Right renal cortex interstitium (tissue), 3 donors: ENCODE data around the gene ALG1. TPM values are rescaled to one million over a fixed set of nuclear protein-coding genes. Genes with fewer than 3 reads are reported as not detected.
"Not testable (repeated sequence)": the region's sequence is repeated elsewhere in the genome, so short reads cannot be mapped to it uniquely, and the experiment has no call there.

Experiments
- DNase-seq, 3 donors: peaks; one replicate each; pipeline ENCODE4 v3.0.0-alpha.2; 2013; ENCODE audit warnings: low read depth in 3 of 3, low spot score in 2 of 3
- polyA plus RNA-seq, 3 donors: library from polyadenylated mRNA; unstranded; fragments of 120-200 nt; gene quantifications; one replicate each; pipeline ENCODE4 v1.2.1, GENCODE V29; 2013; ENCODE audit not compliant: insufficient read length in 3 of 3

The ALG1 gene
- polyA plus RNA-seq, 3 donors, result 23.9 to 25.2 (median 24.9) TPM

DNA sequence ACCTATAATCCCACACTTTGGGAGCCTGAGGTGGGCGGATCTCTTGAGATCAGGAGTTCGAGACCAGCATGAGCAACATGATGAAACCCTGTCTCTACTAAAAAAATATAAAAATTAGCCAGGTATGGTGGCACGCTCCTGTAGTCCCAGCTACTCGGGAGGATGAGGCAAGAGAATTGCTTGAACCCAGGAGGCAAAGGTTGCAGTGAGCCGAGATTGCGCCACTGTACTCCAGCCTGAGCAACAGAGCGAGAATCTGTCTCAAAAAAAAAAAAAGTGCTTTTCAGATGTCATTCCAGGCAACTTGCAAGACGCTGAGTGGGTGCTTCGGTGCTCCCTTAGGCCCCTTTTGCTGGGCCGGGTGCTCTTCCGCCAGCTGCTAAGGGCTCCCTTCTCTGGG, 27.1 kb upstream of the ALG1 start:
- DNase-seq, result not testable (repeated sequence)

GRCh38 chr16:5045499-5046115, 26.0 kb upstream of the ALG1 start:
- no peak for DNase-seq

DNA sequence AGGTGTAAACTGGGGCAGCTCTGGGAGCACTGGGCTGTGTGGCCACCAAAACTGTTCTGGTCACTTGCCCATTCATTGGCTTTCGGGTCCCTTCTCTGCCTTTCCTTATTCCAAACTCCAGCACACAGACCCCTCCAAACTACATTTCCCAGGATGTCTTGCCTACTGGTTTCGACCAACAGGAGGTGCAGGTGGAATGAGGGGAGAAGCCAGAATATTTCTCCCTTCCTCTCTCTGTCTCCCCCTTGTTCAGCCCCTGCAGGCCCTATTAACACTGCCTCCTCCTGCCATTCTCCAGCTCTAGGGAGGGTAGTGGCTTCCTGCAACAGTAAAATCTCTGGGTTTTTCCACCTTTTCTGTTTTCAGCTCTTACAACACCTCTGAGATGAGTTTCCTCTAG, 24.7 kb upstream of the ALG1 start:
- no peak for DNase-seq

- no peak for DNase-seq
Observed at GRCh38 chr16:5054876-5055865, 16.5 kb upstream of the ALG1 start.

- DNase-seq, result no peak
Observed at GRCh38 chr16:5056352-5056751, 15.3 kb upstream of the ALG1 start.

- DNase-seq, result no peak
Observed at GRCh38 chr16:5058476-5058875, 13.2 kb upstream of the ALG1 start.

DNA sequence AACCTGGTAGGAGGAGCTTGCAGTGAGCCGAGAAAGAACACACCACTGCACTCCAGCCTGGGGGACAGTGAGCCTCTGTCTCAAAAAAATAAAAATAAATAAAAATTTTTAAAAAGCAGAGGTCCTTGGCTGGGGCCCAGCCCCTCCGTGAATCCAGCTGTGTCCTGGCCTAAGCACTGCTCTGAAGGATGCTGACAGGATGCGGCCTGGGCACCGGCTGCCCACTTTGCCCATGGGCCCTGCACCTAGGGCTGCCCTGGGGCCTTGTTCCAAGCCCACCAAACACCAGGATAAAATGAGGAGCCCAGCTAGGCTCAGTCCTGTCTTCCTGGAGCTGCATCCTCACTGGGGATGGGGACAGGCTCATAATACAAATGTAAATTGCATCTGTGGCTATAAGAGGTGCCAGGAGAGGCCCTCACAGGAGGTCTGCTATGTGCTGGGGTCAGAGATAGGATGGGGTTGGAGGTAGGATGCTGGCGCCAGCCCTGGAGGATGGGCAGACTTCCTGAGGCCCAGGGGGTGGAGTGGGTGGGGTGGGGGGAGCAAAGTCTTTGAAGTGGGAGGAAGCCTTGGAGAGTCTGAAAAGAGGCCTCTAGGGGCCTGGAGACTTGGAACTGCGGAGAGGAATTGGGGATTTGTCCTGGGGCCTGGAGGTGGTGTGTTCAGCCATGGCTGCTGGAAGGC, 12.1 kb upstream of the ALG1 start:
- DNase-seq, result no peak

GRCh38 chr16:5060073-5060641, 11.5 kb upstream of the ALG1 start:
- DNase-seq, result no peak

GRCh38 chr16:5062051-5062450, 9.6 kb upstream of the ALG1 start:
- no peak for DNase-seq

GRCh38 chr16:5062790-5063765, 8.6 kb upstream of the ALG1 start:
- DNase-seq, result no peak

DNA sequence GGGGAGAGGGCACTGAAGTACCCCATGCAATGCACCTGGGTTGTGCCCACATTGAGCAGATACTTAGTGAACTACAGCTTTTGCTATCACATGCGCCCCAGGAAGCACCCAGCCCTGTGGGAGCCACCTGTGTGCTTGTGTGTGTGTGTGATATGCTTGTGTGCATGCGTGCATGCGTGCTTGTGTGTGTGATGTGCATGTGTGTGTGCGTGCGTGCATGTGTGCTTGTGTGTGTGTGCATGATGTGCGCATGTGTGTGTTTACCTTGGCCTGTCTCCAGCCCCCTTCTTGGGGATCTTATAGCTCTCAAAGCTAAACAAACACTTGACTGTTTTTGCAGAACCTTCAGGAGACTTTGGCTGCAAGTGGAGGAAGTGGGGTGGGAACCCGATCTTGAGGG, 6.7 kb upstream of the ALG1 start:
- DNase-seq, result no peak

DNA sequence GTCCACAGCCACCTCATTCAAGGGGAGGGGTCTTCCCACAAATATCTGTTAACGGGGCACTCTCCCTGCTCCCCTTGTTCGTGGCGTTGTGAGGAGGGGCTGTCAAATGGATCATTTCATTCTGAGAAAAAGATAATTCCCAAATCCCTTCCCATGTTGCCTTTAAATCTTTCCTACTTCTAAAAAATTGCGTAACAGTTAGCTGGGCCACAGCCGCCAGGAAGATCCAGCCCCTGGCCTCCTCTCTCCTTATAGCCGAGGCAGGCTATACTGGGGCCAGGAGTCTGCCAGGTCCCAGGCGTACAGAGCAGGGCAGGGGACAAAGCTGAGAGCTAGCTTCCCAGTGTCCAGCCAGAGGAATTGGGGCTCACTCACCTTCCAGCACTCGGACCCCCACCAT, 6.3 kb upstream of the ALG1 start:
- DNase-seq, result no peak

DNA sequence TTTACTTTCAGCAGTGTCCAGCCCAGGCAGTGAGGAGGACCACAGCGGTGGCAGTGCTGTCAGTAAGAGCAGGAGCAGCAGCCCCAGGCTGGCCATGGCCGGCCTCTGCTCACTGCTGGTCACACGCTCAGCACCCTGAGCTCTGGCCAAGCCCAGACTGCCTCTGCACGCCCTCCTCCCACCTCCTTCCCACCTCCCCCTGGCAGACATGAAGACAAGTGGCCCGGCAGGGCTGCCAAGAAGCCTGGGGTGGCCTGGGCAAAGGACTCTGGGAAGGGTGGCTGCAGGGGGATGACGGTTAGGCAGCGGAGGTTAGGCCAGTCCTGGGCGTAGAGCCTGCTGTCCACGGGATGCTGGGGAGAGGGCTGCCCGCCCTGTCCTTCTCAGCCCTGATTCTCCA, 5.8 kb upstream of the ALG1 start, which contains the start of gene C16orf89:
TSS of gene C16orf89 (minus strand) at position 144 of the 400 bp plus-strand sequence. CDS start at position 96, 48 bp downstream.
- DNase-seq, result no peak

- DNase-seq, result no peak
Observed at GRCh38 chr16:5066511-5066910, 5.1 kb upstream of the ALG1 start.

DNA sequence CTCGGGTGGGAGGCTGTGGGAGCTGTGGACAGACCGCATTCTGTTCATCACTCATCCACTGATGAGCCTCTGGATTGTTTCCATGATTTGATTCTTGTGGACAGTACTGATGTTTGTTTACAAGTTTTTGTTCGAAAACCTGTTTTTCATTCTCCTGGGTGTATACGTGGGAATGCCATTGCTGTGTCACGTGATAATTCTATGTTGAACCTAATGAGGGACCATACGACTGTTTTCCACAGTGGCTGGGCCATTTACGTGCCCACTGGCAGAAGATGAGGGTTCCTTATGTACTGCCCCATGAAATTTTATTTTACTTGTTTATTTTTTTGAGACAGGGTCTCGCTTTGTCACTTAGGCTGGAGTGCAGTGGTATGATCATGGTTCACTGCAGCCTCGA, 2.6 kb upstream of the ALG1 start:
- no peak for DNase-seq

- DNase-seq, result no peak
Observed at GRCh38 chr16:5069854-5070253, 1.8 kb upstream of the ALG1 start.

GRCh38 chr16:5070431-5071186, 1.0 kb upstream of the ALG1 start:
- no peak for DNase-seq

DNA sequence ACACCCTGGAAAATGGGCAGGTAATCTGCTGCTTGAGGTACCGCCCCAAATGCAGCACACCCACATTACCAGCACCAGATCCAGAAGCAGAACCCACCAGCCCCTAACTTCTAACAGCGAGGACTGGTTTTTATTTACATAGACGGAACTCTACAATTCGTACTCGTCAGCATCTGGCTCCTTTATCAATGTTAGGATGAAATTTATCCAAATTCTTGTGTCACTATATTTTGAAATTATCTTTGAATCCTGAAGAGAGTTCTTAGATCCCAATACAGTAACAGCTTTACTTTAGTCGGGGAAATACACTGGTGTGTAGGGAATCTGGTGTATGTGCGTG, 332 bp upstream of the ALG1 start:
- DNase-seq, result no peak
